AG09319 (cell line): ENCODE results near the gene PCYT1A.

ENCODE experiments used
- DNase-seq: peaks from one replicate; pipeline ENCODE4 v3.0.0-alpha.2; 2010; ENCODE audit warnings: low read depth; ENCODE audit errors: extremely low read depth
- TF ChIP-seq, protein P1 (sequence below): IDR thresholded peaks from 2 replicates; pipeline ENCODE4 v1.5.1; 2011; ENCODE audit warnings: low read depth, mild to moderate bottlenecking, inconsistent platforms, low read length, moderate library complexity

PCYT1A gene

DNA sequence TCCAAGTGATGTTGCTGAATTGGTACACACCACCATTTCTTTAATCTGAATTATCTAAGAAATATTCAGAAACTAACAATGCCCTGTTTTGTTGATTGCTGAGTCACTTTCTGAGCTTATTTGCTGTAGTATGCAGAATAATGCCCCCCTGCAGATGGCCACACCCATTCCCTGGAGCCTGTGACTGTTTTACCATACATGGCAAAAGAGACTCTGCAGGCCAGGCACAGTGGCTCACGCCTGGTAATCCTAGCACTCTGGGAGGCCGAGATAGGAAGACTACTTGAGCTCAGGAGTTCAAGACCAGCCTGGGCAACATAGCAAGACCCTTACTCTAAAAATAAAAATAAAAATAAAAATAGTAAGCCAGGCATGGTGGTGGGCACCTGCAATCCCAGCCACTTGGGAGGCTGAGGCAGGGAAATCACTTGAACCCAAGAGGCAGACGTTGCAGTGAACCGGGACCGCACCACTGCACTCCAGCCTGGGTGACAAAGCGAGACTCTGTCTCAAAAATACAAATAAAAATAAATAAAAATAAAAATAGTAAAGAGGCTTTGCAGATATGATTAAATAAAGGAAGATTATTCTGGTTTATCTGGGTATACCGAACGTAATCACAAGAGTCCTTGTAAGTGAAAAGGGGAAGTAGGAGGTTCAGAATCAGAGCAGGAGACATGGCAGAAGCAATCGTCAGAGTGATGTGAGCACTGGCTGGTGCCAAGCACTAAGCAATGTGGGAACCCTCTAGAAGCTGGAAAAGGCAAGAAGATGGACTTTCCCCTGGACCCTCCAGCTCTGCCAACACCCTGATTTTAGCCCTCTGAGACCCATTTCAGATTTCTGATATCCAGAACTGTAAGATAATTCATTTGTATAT, 19.0 kb downstream of the PCYT1A start:
- no peak for DNase-seq

DNA sequence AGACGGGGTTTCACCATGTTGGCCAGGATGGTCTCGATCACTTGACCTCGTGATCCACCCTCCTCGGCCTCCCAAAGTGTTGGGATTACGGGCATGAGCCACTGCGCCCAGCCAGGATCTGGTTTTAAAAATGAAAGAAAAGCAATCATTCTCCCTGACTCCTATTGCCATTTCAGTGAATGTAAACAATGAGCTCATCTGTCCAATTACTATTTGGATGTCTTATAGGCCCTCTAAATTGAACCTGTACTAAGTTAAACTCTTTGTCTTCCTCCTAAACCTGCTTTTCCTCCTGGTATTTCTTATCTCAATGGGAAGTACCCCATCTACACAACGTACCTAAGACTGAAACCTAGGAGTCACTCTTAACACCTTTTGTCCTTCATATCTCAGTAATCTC, 23.7 kb downstream of the PCYT1A start:
- no peak for DNase-seq
- TF ChIP-seq, protein P1, sequence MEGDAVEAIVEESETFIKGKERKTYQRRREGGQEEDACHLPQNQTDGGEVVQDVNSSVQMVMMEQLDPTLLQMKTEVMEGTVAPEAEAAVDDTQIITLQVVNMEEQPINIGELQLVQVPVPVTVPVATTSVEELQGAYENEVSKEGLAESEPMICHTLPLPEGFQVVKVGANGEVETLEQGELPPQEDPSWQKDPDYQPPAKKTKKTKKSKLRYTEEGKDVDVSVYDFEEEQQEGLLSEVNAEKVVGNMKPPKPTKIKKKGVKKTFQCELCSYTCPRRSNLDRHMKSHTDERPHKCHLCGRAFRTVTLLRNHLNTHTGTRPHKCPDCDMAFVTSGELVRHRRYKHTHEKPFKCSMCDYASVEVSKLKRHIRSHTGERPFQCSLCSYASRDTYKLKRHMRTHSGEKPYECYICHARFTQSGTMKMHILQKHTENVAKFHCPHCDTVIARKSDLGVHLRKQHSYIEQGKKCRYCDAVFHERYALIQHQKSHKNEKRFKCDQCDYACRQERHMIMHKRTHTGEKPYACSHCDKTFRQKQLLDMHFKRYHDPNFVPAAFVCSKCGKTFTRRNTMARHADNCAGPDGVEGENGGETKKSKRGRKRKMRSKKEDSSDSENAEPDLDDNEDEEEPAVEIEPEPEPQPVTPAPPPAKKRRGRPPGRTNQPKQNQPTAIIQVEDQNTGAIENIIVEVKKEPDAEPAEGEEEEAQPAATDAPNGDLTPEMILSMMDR, result no peak

More for the DNA sequence above, 19.0 kb downstream of the PCYT1A start:
- TF ChIP-seq, protein P1, result no peak

DNA sequence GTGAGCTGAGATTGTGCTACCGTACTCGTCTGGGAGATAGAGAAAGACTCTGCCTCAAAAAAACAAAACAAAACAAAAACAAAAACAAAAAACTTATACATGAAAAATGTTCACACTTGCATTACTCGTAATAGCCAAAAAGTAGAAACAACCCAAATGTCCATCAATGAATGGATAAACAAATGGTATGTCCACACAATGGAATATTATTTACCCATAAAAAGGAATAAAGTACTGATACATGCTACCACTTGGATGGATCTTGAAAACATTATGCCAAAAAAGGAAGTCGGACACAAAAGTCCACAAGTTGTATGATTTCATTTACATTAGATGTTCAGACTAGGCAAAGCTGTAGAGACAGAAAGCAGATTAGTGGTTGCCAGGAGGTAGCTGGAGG, 26.7 kb downstream of the PCYT1A start:
- no peak for DNase-seq

DNA sequence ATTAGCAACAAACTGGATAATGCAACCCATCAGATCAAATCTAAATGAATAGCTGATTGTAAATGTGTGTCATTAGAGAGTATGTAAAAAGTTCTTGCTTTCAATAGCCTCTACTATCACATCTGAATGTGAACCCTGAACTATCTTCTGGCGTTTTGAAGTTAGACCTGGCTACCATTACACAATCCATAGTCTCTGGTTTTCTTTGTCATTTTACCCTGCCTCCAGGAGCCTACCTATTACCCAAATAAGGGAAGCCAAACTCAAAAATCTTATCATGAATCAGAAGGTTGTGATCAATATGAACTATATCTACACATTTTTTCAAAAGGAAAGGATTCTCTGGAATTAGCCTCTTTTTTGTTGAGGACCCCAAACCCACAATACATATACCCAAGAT, 31.8 kb downstream of the PCYT1A start:
- TF ChIP-seq, protein P1, result no peak
- DNase-seq, result no peak

More for the DNA sequence above, 26.7 kb downstream of the PCYT1A start:
- TF ChIP-seq, protein P1, result no peak

- TF ChIP-seq, protein P1, result no peak
- no peak for DNase-seq
Observed at GRCh38 chr3:196254376-196255283, 32.9 kb downstream of the PCYT1A start.

GRCh38 chr3:196251918-196252317, 35.6 kb downstream of the PCYT1A start:
- DNase-seq, result no peak
- TF ChIP-seq, protein P1, result no peak
